Activated CD4-positive, alpha-beta T cell treated with anti-CD3 and anti-CD28 coated beads, Interleukin-2, amount 10 ng/mL, durations not matched to agents 24 days and 14 days (primary cell): Measurements from ENCODE around the gene UCP3. TPM values are rescaled to one million over a fixed set of nuclear protein-coding genes. Genes with fewer than 3 reads are reported as not detected.
A peak's percentile ranks its signal among the peaks of the same experiment; 100 is the strongest.

ENCODE experiments used
- DNase-seq: peaks from one replicate; pipeline ENCODE4 v3.0.0; 2022
- H3K27ac Mint-ChIP-seq: one replicate; pipeline ENCODE4 v1.8.0; 2022; ENCODE audit warnings: mild to moderate bottlenecking, mixed read lengths
- H3K27me3 Mint-ChIP-seq: one replicate; pipeline ENCODE4 v1.8.0; 2022; ENCODE audit warnings: mixed read lengths
- H3K36me3 Mint-ChIP-seq: one replicate; pipeline ENCODE4 v1.8.0; 2022; ENCODE audit warnings: low read depth, mild to moderate bottlenecking, mixed read lengths
- H3K4me1 Mint-ChIP-seq: one replicate; pipeline ENCODE4 v1.8.0; 2021; ENCODE audit warnings: mixed read lengths
- H3K4me3 Mint-ChIP-seq: one replicate; pipeline ENCODE4 v1.8.0; 2022; ENCODE audit warnings: mild to moderate bottlenecking, moderate library complexity, mixed read lengths
- H3K9me3 Mint-ChIP-seq: one replicate; pipeline ENCODE4 v1.8.0; 2021; ENCODE audit warnings: mixed read lengths
- intact Hi-C: fragments of 100-400 bp; cut with micrococcal nuclease; formaldehyde crosslinking; loops from one replicate; pipeline ENCODE4 v1.15.1; 2023
- total RNA-seq: library from RNA; stranded (reverse); gene quantifications from 2 replicates; pipeline ENCODE4 v1.2.3, GENCODE V29; 2022

UCP3 gene
- total RNA-seq, 1 donor from 2014 or later = 2.9 TPM

DNA sequence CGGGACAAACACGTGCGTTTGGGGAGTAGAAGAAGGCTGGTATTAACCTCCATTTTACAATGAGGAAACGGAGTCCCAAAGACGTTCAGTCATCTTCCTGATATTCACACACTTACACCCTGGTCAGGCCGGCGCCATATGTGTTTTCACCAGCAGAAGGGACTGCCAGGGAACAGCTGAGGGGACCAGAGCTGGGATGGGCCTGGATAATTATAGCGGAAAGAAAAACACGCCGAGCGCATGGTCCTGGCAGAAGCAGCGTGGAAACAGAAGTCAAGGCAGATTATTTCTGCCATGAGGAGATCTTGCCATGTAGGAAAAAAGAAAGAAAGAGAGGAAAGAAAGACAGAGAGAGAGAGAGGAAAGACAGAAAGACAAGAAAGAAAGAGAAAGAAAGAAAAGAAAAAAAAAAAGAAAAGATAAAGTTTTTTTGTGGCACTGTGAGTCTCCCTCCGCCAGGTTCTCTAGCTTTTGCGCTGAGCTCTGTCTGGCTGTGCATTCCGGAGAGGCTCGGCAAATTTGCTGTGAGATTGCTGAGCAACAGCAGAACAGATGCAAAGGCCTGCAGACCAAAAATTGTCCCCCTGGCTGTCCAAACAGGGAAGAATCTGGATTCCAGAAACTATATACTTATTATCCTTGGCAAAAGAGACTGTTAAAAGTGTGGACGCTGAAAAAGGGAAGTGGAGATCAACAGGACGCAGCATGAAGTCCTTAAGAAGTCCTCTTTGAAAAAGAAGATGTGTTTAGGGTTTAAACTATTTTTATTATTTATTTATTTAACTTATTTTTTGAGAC is 24.9 kb downstream of the UCP3 start:
- peak overlapping the region; percentile 99 for H3K27ac Mint-ChIP-seq
- H3K4me1 Mint-ChIP-seq = peaks cover 45% of the 10 kb centered on the region
- peaks cover 34% of the 10 kb centered on the region for H3K36me3 Mint-ChIP-seq
- peak overlapping the region; percentile 95 for H3K4me3 Mint-ChIP-seq
- H3K9me3 Mint-ChIP-seq = no peaks in the 10 kb centered on the region
- intact Hi-C loops = loop anchor here (1.0 to 2.0 kb wide), 4 partner anchors 11 to 607 kb away; partner anchors contain the start of genes C2CD3, PPME1 and RELT
- DNase-seq = peak; percentile 78
- H3K27me3 Mint-ChIP-seq = no peaks in the 10 kb centered on the region

DNA sequence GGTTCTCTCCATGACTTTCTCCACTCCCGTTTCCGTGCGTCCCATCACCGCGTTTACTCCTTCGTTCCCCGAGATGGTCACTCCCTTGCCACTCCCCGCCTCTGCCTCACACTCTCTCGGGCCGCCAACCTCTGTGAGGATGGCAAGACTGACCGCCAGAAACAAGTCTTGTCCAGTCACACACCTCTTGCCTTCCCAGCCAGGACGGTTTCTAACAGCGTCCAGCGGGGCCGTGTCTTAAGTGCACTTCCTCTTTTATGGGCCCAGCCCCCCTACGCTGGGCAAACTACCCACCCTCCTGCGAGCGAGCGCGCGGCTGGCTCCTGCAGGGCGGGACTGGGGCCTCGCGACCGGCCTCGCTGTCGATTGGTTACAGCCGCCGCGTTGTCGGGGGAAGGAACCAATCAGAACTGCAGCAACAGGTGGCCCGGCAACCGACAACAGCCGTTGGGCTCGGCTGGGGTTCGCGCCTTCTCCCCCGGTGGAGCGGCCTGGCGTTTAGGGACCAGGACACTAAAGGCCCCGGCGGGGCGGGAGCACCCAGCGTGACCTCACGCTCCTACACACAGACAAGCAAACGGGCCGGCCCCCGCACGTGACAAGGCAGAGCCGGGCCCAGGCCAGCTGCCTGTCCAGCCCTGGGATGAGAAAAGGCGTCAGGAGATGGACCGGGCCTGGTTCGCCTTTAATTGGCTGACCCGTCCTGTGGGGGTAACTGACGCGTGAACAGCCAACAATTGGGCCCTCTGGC is 25.7 kb downstream of the UCP3 start:
- Mint-ChIP-seq H3K27ac (peak overlapping the region; percentile 99), H3K27me3 (no peaks in the 10 kb centered on the region), H3K4me3 (peak overlapping the region; percentile 95), H3K4me1 (peaks cover 53% of the 10 kb centered on the region), H3K36me3 (peaks cover 42% of the 10 kb centered on the region), H3K9me3 (no peaks in the 10 kb centered on the region)
- intact Hi-C loops = loop anchor here (1.0 to 2.0 kb wide), 6 partner anchors 9 to 606 kb away; partner anchors contain the start of genes C2CD3, PPME1 and RELT
- DNase-seq = peak; percentile 98

GRCh38 chr11:73982595-73982989 is 26.3 kb downstream of the UCP3 start, which contains the start of gene UCP2:
UCP2 (minus strand) TSS chr11:73982843; CDS start chr11:73978378, 4,465 bp downstream.
- DNase-seq = peak; percentile 96
- Mint-ChIP-seq H3K9me3 (no peaks in the 10 kb centered on the region), H3K36me3 (peaks cover 48% of the 10 kb centered on the region), H3K27ac (peak within 1 kb of the TSS; percentile 99), H3K27me3 (no peaks in the 10 kb centered on the region), H3K4me1 (peaks cover 55% of the 10 kb centered on the region), H3K4me3 (peak within 1 kb of the TSS; percentile 95)
- intact Hi-C loops = loop anchor here (1.0 to 2.0 kb wide), 3 partner anchors 8 to 606 kb away; partner anchors contain the start of gene RELT

- intact Hi-C loops = loop anchor here (2.0 kb wide), 1 partner anchor 16 kb away; no protein-coding TSS in a partner anchor
- Mint-ChIP-seq H3K9me3 (no peaks in the 10 kb centered on the region), H3K36me3 (peaks cover 60% of the 10 kb centered on the region), H3K4me3 (peak overlapping the region; percentile 95), H3K4me1 (peaks cover 66% of the 10 kb centered on the region), H3K27me3 (no peaks in the 10 kb centered on the region), H3K27ac (peak overlapping the region; percentile 96)
- DNase-seq = peak; percentile 76
These were observed 27.7 kb downstream of the UCP3 start for GRCh38 chr11:73981051-73981805.

DNA sequence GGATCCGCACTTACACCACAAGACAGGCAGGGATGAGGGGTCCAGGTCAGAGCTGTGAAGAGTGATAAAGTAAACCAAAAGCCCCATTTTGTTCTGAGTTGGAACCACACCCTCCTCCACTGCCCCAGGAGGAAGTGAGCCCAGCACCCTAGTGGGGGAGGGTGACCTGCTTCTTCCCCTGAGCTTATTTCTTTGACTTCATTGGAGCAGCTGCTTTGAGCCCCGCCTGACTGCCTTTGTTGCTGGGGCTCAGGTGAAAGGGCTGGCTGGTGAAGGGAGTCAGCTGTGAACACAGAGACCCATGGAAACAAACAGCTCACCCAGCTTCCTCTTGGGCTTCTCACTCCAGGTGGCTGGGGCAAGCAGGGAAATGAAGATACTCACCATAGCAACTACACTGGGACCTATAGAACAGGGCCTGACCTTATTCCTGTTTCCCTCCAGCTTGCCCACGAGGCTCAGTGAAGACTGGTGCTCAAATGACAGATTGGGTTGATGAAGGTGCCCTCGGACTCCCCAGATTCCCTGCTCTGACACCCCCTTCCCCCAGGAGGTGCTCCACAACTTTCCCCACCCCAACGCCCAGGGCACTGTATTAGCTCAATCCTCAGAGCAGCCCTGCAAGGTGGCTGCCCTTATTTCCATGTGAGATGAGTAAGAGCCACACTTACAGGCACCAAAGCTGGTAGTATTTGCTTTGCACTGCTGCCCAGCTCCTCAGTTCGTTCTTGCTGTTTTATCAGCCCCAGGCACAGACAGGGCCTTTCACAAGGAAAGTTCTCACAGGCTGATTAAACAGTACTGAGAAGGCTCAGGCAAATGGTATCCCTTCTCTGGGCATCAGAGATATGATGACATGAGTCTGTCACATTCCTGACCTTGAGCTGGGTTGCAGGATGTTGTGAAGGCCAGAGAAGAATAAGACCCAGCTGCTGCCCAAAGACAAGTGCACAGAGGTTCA is 28.6 kb downstream of the UCP3 start:
- Mint-ChIP-seq H3K27ac (peak overlapping the region; percentile 96), H3K4me1 (peaks cover 68% of the 10 kb centered on the region), H3K36me3 (peaks cover 70% of the 10 kb centered on the region), H3K9me3 (no peaks in the 10 kb centered on the region), H3K27me3 (no peaks in the 10 kb centered on the region), H3K4me3 (peak overlapping the region; percentile 95)
- DNase-seq = peak; percentile 95
- intact Hi-C loops = loop anchor here (2.0 kb wide), 1 partner anchor 15 kb away; no protein-coding TSS in a partner anchor

GRCh38 chr11:73978576-73979086 is 30.3 kb downstream of the UCP3 start:
- DNase-seq = no peak
- Mint-ChIP-seq H3K36me3 (peaks cover 86% of the 10 kb centered on the region), H3K9me3 (no peaks in the 10 kb centered on the region), H3K27me3 (no peaks in the 10 kb centered on the region), H3K4me3 (peak overlapping the region; percentile 95), H3K4me1 (peaks cover 73% of the 10 kb centered on the region), H3K27ac (peak overlapping the region; percentile 90)
- intact Hi-C loops = no loop called here

DNA sequence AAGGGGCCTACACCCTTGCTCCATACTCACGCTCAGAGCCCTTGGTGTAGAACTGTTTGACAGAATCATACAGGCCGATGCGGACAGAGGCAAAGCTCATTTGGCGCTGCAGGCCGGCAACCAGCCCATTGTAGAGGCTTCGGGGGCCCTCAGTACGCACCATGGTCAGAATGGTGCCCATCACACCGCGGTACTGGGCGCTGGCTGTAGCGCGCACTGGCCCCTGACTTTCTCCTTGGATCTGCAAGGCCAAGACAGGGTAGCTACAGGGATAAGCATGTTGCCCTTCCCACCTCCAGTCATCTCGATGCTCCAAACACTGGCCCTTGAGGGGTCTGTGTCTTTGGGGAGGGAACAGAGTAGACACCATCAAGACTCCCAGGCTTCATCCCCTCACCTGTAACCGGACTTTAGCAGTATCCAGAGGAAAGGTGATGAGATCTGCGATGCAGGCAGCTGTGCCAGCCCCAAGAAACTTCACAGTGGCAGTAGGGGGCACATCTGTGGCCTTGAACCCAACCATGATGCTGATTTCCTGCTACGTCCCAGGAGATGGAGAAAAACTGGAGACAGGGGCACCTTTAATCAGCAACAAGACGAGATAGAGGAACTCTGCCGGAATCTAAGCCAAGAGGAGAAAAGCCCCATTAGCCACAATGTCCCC is 30.9 kb downstream of the UCP3 start:
- peaks cover 89% of the 10 kb centered on the region for H3K36me3 Mint-ChIP-seq
- peak overlapping the region; percentile 90 for H3K27ac Mint-ChIP-seq
- DNase-seq = no peak
- intact Hi-C loops = no loop called here
- no peaks in the 10 kb centered on the region for H3K9me3 Mint-ChIP-seq
- peak overlapping the region; percentile 95 for H3K4me3 Mint-ChIP-seq
- no peaks in the 10 kb centered on the region for H3K27me3 Mint-ChIP-seq
- peaks cover 73% of the 10 kb centered on the region for H3K4me1 Mint-ChIP-seq

DNA sequence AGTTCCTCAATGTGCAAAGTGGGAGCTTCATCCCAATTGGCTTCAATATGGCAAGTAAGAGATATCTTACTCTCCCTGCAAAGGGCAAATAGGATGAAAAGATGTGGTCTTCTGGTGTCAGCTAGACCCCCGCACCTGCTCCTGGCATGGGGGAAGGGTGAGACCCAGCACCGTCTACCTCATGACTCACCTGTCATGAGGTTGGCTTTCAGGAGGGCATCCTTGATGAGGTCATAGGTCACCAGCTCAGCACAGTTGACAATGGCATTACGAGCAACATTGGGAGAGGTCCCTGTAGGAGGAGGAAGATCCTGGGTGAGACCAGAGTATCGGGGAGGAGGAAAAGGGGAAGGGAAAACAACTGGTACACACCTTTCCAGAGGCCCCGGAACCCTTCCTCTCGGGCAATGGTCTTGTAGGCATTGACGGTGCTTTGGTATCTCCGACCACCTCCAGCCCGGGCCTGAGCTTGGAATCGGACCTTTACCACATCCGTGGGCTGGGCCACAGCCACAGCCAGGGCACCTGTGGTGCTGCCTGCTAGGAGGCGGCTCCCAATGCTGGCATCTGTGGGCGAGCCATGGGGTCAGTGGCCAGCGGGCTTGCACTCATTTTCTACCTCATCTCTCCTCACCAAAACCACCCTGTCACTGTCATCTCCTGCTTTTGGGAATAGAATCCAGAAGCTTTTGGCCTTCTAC is 32.3 kb downstream of the UCP3 start:
- DNase-seq = no peak
- H3K4me3 Mint-ChIP-seq = peak overlapping the region; percentile 48
- H3K27ac Mint-ChIP-seq = peak overlapping the region; percentile 86
- intact Hi-C loops = no loop called here
- H3K9me3 Mint-ChIP-seq = no peaks in the 10 kb centered on the region
- peaks cover 75% of the 10 kb centered on the region for H3K4me1 Mint-ChIP-seq
- H3K36me3 Mint-ChIP-seq = peaks cover 85% of the 10 kb centered on the region
- H3K27me3 Mint-ChIP-seq = no peaks in the 10 kb centered on the region

GRCh38 chr11:73975479-73975757 is 33.5 kb downstream of the UCP3 start:
- Mint-ChIP-seq H3K4me1 (peaks cover 76% of the 10 kb centered on the region), H3K27ac (peak overlapping the region; percentile 86), H3K9me3 (no peaks in the 10 kb centered on the region), H3K4me3 (peak overlapping the region; percentile 64), H3K36me3 (peaks cover 75% of the 10 kb centered on the region), H3K27me3 (no peaks in the 10 kb centered on the region)
- no peak for DNase-seq
- intact Hi-C loops = no loop called here

DNA sequence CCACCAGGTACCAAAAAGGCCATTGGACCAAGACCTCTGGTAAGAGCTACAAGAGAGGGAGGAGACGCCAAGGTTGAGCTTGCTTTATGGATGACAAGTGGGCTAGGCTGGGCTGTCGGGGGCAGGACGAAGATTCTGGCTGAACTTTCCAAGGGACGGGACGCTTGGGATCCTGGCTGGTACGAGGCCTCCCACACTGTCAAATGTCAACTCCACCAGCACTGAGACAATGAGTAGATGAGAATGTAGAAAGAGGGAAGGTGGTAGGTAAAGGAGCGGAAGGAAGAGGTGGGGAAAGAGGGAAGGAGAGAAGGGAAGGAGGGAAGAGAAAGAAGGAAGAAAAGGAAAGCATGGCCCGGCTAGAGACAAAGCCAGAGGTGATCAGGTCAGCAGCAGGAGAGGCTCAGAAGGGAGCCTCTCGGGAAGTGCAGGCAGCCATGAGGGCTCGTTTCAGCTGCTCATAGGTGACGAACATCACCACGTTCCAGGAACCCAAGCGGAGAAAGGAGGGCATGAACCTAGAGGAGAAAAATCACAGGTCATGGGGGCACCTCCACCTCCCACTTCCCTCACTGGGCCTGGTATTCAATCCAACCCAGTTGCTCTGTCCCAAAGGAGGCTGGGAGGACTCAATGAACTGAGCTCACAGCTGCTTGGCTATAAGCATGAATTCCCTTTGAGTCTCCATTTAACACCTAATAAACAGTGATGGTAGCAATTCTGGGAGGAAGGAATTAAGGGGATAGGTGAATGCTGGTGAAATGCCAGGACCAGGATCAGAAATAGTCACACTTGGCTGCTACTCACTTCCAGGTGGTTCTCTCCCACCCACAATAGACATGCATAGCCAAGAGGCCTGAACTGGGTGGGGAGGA is 34.0 kb downstream of the UCP3 start:
- Mint-ChIP-seq H3K36me3 (peaks cover 69% of the 10 kb centered on the region), H3K4me1 (peaks cover 76% of the 10 kb centered on the region), H3K27ac (peak overlapping the region; percentile 86), H3K9me3 (no peaks in the 10 kb centered on the region), H3K4me3 (peak overlapping the region; percentile 64), H3K27me3 (no peaks in the 10 kb centered on the region)
- DNase-seq = no peak
- intact Hi-C loops = loop anchor here (1.0 kb wide), 2 partner anchors 7 to 11 kb away; partner anchors contain the start of gene UCP2
